SK-N-SH (cell line): ENCODE results near the gene EFCC1. TPM values are rescaled to one million over a fixed set of nuclear protein-coding genes. Genes with fewer than 3 reads are reported as not detected.

Experiments
- CTCF ChIA-PET: fragments of 300-600, 350-600 bp; formaldehyde crosslinking; extraction: SDS; loops from one replicate; lab custom pipeline; 2021; lab: Yijun Ruan, JAX
- POLR2A ChIA-PET: fragments of 350-600 bp; sonication (Branson Sonifier 250); formaldehyde crosslinking; extraction: SDS; loops from one replicate; lab custom pipeline; 2020; ENCODE audit warnings: antibody characterized with exemption, inconsistent platforms; lab: Yijun Ruan, JAX
- DNase-seq: peaks from one replicate; pipeline ENCODE4 v3.0.0; 2012
- H2AFZ ChIP-seq: fragments of 200-600 bp; sonication (generic); 2 replicates; pipeline ENCODE4 v1.8.1; 2016; ENCODE audit warnings: antibody characterized with exemption, mild to moderate bottlenecking, low read depth
- H3F3A ChIP-seq: fragments of 200-600 bp; sonication (generic); replicated peaks from 2 replicates; pipeline ENCODE3; 2016; ENCODE audit warnings: antibody characterized with exemption, mild to moderate bottlenecking; ENCODE audit not compliant: insufficient read depth
- H3K27ac ChIP-seq, 2 experiments: fragments of 200-500 bp in 1 of 2; fragments of 200-600 bp in 1 of 2; sonication (Bioruptor generic) in 1 of 2; sonication (generic), shearing (Covaris generic) in 1 of 2; 2 replicates each; pipeline versions ENCODE4 v1.5.1 to v1.6.1; 2014 to 2016; ENCODE audit warnings: low read depth in 2 of 2, inconsistent platforms in 1 of 2, low read length in 1 of 2, mild to moderate bottlenecking in 1 of 2, mixed read lengths in 1 of 2
- H3K27me3 ChIP-seq: fragments of 200-600 bp; sonication (generic), shearing (Covaris generic); 2 replicates; pipeline ENCODE4 v1.6.1; 2016; ENCODE audit warnings: mixed run types; ENCODE audit not compliant: insufficient read depth
- H3K36me3 ChIP-seq, 2 experiments: fragments of 200-500 bp in 1 of 2; fragments of 200-600 bp in 1 of 2; sonication (Bioruptor generic) in 1 of 2; sonication (generic) in 1 of 2; replicated peaks in 1 of 2; 2 replicates each; pipeline versions ENCODE3 to v1.5.1; 2014 to 2016; ENCODE audit warnings: low read length in 1 of 2, mild to moderate bottlenecking in 1 of 2; ENCODE audit not compliant: insufficient read depth in 2 of 2, control insufficient read depth in 1 of 2
- H3K4me1 ChIP-seq, 2 experiments: fragments of 200-500 bp in 1 of 2; fragments of 200-600 bp in 1 of 2; sonication (Bioruptor generic) in 1 of 2; sonication (generic), shearing (Covaris generic) in 1 of 2; 2 replicates each; pipeline versions ENCODE4 v1.5.1 to v1.6.1; 2014 to 2016; ENCODE audit warnings: low read depth in 1 of 2, low read length in 1 of 2, mixed run types in 1 of 2; ENCODE audit not compliant: insufficient read depth in 2 of 2, control insufficient read depth in 1 of 2
- H3K4me2 ChIP-seq: fragments of 200-600 bp; sonication (generic), shearing (Covaris generic); 2 replicates; pipeline ENCODE4 v1.6.1; 2017; ENCODE audit warnings: mixed run types
- H3K4me3 ChIP-seq, 2 experiments: fragments of 200-500 bp in 1 of 2; fragments of 200-600 bp in 1 of 2; sonication (Bioruptor generic) in 1 of 2; sonication (generic), shearing (Covaris generic) in 1 of 2; 2 replicates each; pipeline versions ENCODE4 v1.5.1 to v1.8.1; 2014 to 2016; ENCODE audit warnings: low read depth in 2 of 2, inconsistent platforms in 1 of 2, low read length in 1 of 2, mild to moderate bottlenecking in 1 of 2, mixed read lengths in 1 of 2, moderate library complexity in 1 of 2
- H3K79me2 ChIP-seq: fragments of 200-600 bp; sonication (generic); 2 replicates; pipeline ENCODE4 v1.8.1; 2017; ENCODE audit warnings: mild to moderate bottlenecking; ENCODE audit not compliant: insufficient read depth
- H3K9ac ChIP-seq: fragments of 200-600 bp; sonication (generic); 2 replicates; pipeline ENCODE4 v1.6.1; 2017; ENCODE audit warnings: mixed run types
- H3K9me2 ChIP-seq: fragments of 200-600 bp; sonication (generic); 2 replicates; pipeline ENCODE4 v1.6.1; 2017; ENCODE audit warnings: mixed run types
- H3K9me3 ChIP-seq: fragments of 200-600 bp; sonication (generic); 2 replicates; pipeline ENCODE4 v1.6.1; 2017; ENCODE audit warnings: mixed run types, mild to moderate bottlenecking, moderate library complexity
- H4K20me1 ChIP-seq: fragments of 200-600 bp; sonication (generic); 2 replicates; pipeline ENCODE4 v1.6.1; 2017; ENCODE audit warnings: mild to moderate bottlenecking, mixed run types; ENCODE audit not compliant: insufficient read depth
- ELF1 ChIP-seq: IDR thresholded peaks from 2 replicates; pipeline ENCODE4 v1.4.0; 2012
- EP300 ChIP-seq, 2 experiments: IDR thresholded peaks; 2 replicates each; pipeline versions ENCODE4 v1.4.0 to v1.6.1; 2012; ENCODE audit warnings: borderline replicate concordance in 1 of 2, low read depth in 1 of 2, low read length in 1 of 2
- FOSL2 ChIP-seq: IDR thresholded peaks from 2 replicates; pipeline ENCODE4 v1.4.0; 2012; ENCODE audit warnings: low read depth, mild to moderate bottlenecking, moderate library complexity, borderline replicate concordance
- FOXJ3 ChIP-seq: sonication (generic); formaldehyde crosslinking; IDR thresholded peaks from 2 replicates; pipeline ENCODE4 v1.5.1; 2020; ENCODE audit warnings: mild to moderate bottlenecking, missing genetic modification reagents
- FOXM1 ChIP-seq: IDR thresholded peaks from 2 replicates; pipeline ENCODE4 v1.4.0; 2012; ENCODE audit warnings: low read depth, mild to moderate bottlenecking
- IRF3 ChIP-seq: fragments of 150-350 bp; IDR thresholded peaks from 2 replicates; pipeline ENCODE4 v1.6.1; 2016; ENCODE audit warnings: mild to moderate bottlenecking, low read depth, low read length
- MXI1 ChIP-seq: IDR thresholded peaks from 2 replicates; pipeline ENCODE4 v1.6.1; 2012; ENCODE audit warnings: mild to moderate bottlenecking, low read depth, low read length, improper control_type of control experiment
- POLR2AphosphoS5 ChIP-seq: IDR thresholded peaks from 2 replicates; pipeline ENCODE4 v1.6.1; 2012; ENCODE audit warnings: low read depth, low read length
- REST ChIP-seq: IDR thresholded peaks from 2 replicates; pipeline ENCODE4 v1.6.1; 2012; ENCODE audit warnings: mild to moderate bottlenecking, low read depth, low read length, moderate library complexity
- TAF1 ChIP-seq: IDR thresholded peaks from 2 replicates; pipeline ENCODE4 v1.6.1; 2012; ENCODE audit warnings: low read depth, mild to moderate bottlenecking, low read length, moderate library complexity, borderline replicate concordance
- TCF12 ChIP-seq: IDR thresholded peaks from 2 replicates; pipeline ENCODE4 v1.4.0; 2012
- TEAD4 ChIP-seq: IDR thresholded peaks from 2 replicates; pipeline ENCODE4 v1.4.0; 2012; ENCODE audit warnings: mild to moderate bottlenecking, borderline replicate concordance; ENCODE audit not compliant: insufficient read depth
- YY1 ChIP-seq: IDR thresholded peaks from 2 replicates; pipeline ENCODE4 v1.4.0; 2012; ENCODE audit warnings: low read depth, mild to moderate bottlenecking
- WGBS: methylation state at CpG from one replicate; pipeline ENCODE4 v1.1.6; 2017; ENCODE audit warnings: low lambda C conversion rate; 5-methylcytosine and 5-hydroxymethylcytosine counted together
- polyA plus RNA-seq, 3 experiments: library from polyadenylated mRNA; depleted of rRNA; stranded (reverse); fragments of >200 nt; gene quantifications; 2 replicates each; pipeline ENCODE4 v1.2.3, GENCODE V29; 2012

The EFCC1 gene
- polyA plus RNA-seq, 1 of the 3 experiments (the other 2 are of a cell fraction), result not detected

GRCh38 chr3:129060276-129061022 is 59.3 kb downstream of the EFCC1 start, which contains the start of gene GP9:
GP9 (plus strand) TSS chr3:129060779; CDS start chr3:129061740, 961 bp downstream.
- Histone ChIP-seq H2AFZ (no peak within 1 kb of the TSS), H3K27ac (peak within 1 kb of the TSS in 1 of 2 experiments; percentile 50; a peak in 1 of 4 replicates), H3K27me3 (peaks cover 16% of the 10 kb centered on the region; the same call in 1 of the 2 replicates), H3K36me3 (no peaks in the 10 kb centered on the region), H3K4me1 (peaks cover 0 to 29% of the 10 kb centered on the region in 2 experiments; a peak in 1 of 4 replicates), H3K9ac (no peak within 1 kb of the TSS), H3K4me3 (no peak within 1 kb of the TSS), H3K79me2 (no peaks in the 10 kb centered on the region), H3K4me2 (no peak within 1 kb of the TSS), H3K9me2 (no peaks in the 10 kb centered on the region), H4K20me1 (no peaks in the 10 kb centered on the region), H3F3A (no peaks in the 10 kb centered on the region), H3K9me3 (no peaks in the 10 kb centered on the region)
- 83% methylated on average over 7 of the region's 13 CpGs for WGBS
- DNase-seq, result no peak
- POLR2A ChIA-PET, result no interaction called here
- CTCF ChIA-PET, result interaction anchor here (0.8 to 1.6 kb wide), 2 partner anchors 89 to 185 kb away, joined by 4 to 5 read pairs; no protein-coding TSS in a partner anchor
- no peak for TF ChIP-seq YY1
- TF ChIP-seq ELF1, result no peak
- TF ChIP-seq FOXM1, result no peak
- no peak for TF ChIP-seq TEAD4
- no peak for TF ChIP-seq TCF12
- TF ChIP-seq IRF3, result no peak
- TF ChIP-seq FOSL2, result no peak
- TF ChIP-seq TAF1, result no peak
- TF ChIP-seq EP300 (IDR thresholded peaks at IDR 0.05; ENCODE audit: borderline replicate concordance in 1 of 2, low read depth in 1 of 2, low read length in 1 of 2), result no peak
- no peak for TF ChIP-seq POLR2AphosphoS5
- no peak for TF ChIP-seq REST
- no peak for TF ChIP-seq FOXJ3 (CRISPR knock-in tag)
- no peak for TF ChIP-seq MXI1
